Hematopoietic multipotent progenitor cell treated with erythropoietin and hydrocortisone succinate and interleukin-3 and kit ligand, for 4 days (in vitro differentiated cells): ENCODE data around the gene PTPRR.
"Not testable (repeated sequence)": the region's sequence is repeated elsewhere in the genome, so short reads cannot be mapped to it uniquely, and the experiment has no call there.

Source experiments
- DNase-seq: peaks from one replicate; pipeline ENCODE4 v3.0.0-alpha.2; 2015

The PTPRR gene

GRCh38 chr12:70736351-70737133 lies 184.0 kb downstream of the PTPRR start:
- no peak for DNase-seq

- not testable (repeated sequence) for DNase-seq
Observed at GRCh38 chr12:70735197-70735596, 185.3 kb downstream of the PTPRR start.

GRCh38 chr12:70733385-70733784 lies 187.2 kb downstream of the PTPRR start:
- peak; percentile 76 for DNase-seq

- no peak for DNase-seq
Observed at GRCh38 chr12:70732287-70732686, 188.3 kb downstream of the PTPRR start.

- no peak for DNase-seq
Observed at GRCh38 chr12:70730675-70731180, 189.8 kb downstream of the PTPRR start.

- DNase-seq, result peak; percentile 30
Observed at GRCh38 chr12:70724444-70724843, 196.1 kb downstream of the PTPRR start.

- DNase-seq, result peak; percentile 81
Observed at GRCh38 chr12:70722584-70723343, 197.8 kb downstream of the PTPRR start.

- no peak for DNase-seq
Observed at GRCh38 chr12:70721656-70722357, 198.7 kb downstream of the PTPRR start.

GRCh38 chr12:70721216-70721615 lies 199.3 kb downstream of the PTPRR start:
- no peak for DNase-seq

GRCh38 chr12:70719672-70720420 lies 200.7 kb downstream of the PTPRR start:
- peak; percentile 60 for DNase-seq

GRCh38 chr12:70719071-70719470 lies 201.5 kb downstream of the PTPRR start:
- DNase-seq, result no peak

- DNase-seq, result no peak
Observed at GRCh38 chr12:70711831-70712230, 208.7 kb downstream of the PTPRR start.

- DNase-seq, result no peak
Observed at GRCh38 chr12:70709022-70709421, 211.5 kb downstream of the PTPRR start.

GRCh38 chr12:70706611-70707010 lies 213.9 kb downstream of the PTPRR start:
- no peak for DNase-seq

GRCh38 chr12:70698345-70698744 lies 222.2 kb downstream of the PTPRR start:
- DNase-seq, result no peak

GRCh38 chr12:70695361-70696023 lies 225.0 kb downstream of the PTPRR start:
- DNase-seq, result no peak

GRCh38 chr12:70692681-70693288 lies 227.8 kb downstream of the PTPRR start:
- peak; percentile 56 for DNase-seq

GRCh38 chr12:70691018-70691672 lies 229.4 kb downstream of the PTPRR start:
- DNase-seq, result no peak

- DNase-seq, result no peak
Observed at GRCh38 chr12:70686907-70687306, 233.6 kb downstream of the PTPRR start.

GRCh38 chr12:70686299-70686698 lies 234.2 kb downstream of the PTPRR start:
- DNase-seq, result no peak

GRCh38 chr12:70683976-70684375 lies 236.6 kb downstream of the PTPRR start:
- no peak for DNase-seq
